WTC11 (cell line): ENCODE data around the gene CLEC4D.

Experiments
- CREB1 ChIP-seq: sonication (generic); formaldehyde crosslinking; IDR thresholded peaks from 2 replicates; pipeline ENCODE4 v1.8.0; 2023; ENCODE audit warnings: mild to moderate bottlenecking, missing genetic modification reagents
- CTCF ChIP-seq: fragments of 200-600 bp; IDR thresholded peaks from 2 replicates; pipeline ENCODE4 v1.8.0; 2022; ENCODE audit warnings: antibody characterized with exemption
- NFYB ChIP-seq: sonication (generic); formaldehyde crosslinking; conservative IDR thresholded peaks from 2 replicates; pipeline ENCODE4 v1.8.0; 2022; ENCODE audit warnings: low read depth, missing genetic modification reagents
- USF1 ChIP-seq: sonication (generic); formaldehyde crosslinking; IDR thresholded peaks from 2 replicates; pipeline ENCODE4 v1.8.0; 2022; ENCODE audit warnings: mild to moderate bottlenecking, missing genetic modification reagents
- USF2 ChIP-seq: sonication (generic); formaldehyde crosslinking; IDR thresholded peaks from 2 replicates; pipeline ENCODE4 v1.8.1; 2023; ENCODE audit warnings: mild to moderate bottlenecking, missing genetic modification reagents, moderate library complexity
- ZNF121 ChIP-seq: sonication (generic); formaldehyde crosslinking; IDR thresholded peaks from 2 replicates; pipeline ENCODE4 v1.8.0; 2023; ENCODE audit warnings: missing genetic modification reagents

GRCh38 chr12:8563356-8563755, 50.1 kb downstream of the CLEC4D start:
- TF ChIP-seq CTCF = no peak
- no peak for TF ChIP-seq USF1
- TF ChIP-seq ZNF121 (CRISPR knock-in tag) = no peak
- TF ChIP-seq USF2 = no peak
- TF ChIP-seq NFYB = no peak
- no peak for TF ChIP-seq CREB1
